SK-MEL-5 (cell line): Measurements from ENCODE around the gene CCDC192. TPM values are rescaled to one million over a fixed set of nuclear protein-coding genes. Genes with fewer than 3 reads are reported as not detected.
"Not testable (repeated sequence)": the region's sequence is repeated elsewhere in the genome, so short reads cannot be mapped to it uniquely, and the experiment has no call there.

Source experiments
- DNase-seq: peaks from one replicate; pipeline ENCODE4 v3.0.0-alpha.2; 2016; ENCODE audit warnings: low read depth, low spot score
- in situ Hi-C: cut with HindIII; loops from 2 replicates; pipeline ENCODE4 v1.10.0; 2016; ENCODE audit warnings: low sequenced_read_pairs, high pct_unique_total_duplicates, low pct_unique_long_range_greater_than_20kb
- total RNA-seq: library from RNA; depleted of rRNA; stranded (reverse); fragments of >200 nt; shearing (Covaris generic); gene quantifications from 2 replicates; pipeline ENCODE4 v1.2.3, GENCODE V29; 2014

CCDC192 gene
- total RNA-seq, 1 experiment from 2014 or later: not detected

DNA sequence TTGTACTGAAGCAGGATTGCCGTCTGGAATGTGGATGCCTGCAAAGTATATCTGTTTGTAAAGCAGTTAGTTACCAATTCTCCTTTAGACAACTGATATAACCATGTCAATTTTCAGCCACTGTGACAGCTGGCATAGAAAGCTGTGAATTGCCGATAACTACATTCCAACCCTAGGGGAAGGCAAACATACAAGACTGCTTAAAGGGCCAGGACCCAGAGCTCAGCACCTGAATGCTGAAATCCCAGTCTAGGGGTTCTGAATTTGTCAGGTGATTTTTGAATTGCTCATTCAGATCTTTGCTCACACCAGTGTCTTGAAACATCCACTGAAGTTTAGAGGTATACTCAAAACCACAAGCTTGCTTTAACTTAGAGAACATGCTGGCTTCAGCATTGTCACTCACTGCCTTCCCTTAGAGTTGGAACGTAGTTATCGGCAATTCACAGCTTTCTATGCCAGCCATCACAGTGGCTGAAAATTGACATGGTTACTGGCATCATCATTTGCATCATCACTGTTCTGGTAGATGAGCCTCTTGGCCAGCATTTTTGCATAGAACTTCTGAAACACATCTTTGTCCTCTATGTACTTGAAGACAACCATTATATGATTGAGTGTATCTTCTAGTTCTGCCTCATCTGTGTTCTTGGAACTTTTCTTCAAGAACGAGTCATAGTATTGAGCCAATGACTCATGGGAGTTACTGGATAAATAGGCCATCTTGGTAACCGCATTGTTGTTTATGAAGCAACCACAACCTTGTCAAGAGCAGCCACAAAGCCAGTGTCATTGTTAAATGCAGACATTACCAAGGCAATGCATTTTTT is 82.1 kb downstream of the CCDC192 start:
- in situ Hi-C loops: no loop called here
- no peak for DNase-seq

DNA sequence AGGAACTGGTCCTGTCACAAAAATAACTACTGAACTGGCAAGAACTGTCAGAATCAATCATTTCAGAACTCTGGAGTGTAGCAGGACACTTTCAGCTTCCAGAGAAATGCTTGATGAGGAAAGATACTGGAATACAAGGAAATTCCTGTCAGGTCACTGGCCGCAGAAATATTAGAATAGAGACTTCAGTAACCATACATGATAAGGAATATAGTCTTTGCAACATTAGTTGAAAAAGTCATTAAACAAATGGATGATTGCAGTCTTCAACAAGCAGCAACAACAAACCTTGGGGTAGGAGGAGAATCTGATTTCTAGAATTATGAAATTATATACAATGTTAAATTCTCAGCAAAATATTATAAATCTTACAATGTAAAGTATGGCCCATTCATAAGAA is 88.2 kb downstream of the CCDC192 start:
- in situ Hi-C loops: no loop called here
- DNase-seq: no peak

- in situ Hi-C loops: not testable (repeated sequence)
Measured at GRCh38 chr5:127791908-127792307, 88.7 kb downstream of the CCDC192 start.

DNA sequence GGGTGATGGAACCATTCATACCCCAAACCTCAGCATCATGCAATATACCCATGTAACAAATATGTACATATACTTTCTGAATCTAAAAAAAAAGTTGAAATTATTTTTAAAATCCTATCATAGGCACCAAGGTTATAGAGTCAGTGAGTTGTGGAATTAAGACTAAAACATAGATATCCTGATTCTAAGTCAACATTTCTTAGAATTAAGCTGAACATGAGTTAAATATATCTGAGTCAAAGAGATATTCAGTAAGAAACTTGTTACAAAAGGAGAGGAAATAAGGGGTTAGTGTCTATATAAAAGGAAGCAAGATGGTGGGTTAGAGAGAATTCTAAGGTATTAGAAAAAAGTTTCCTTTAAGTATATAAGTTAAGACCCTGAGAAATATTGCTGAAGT is 89.9 kb downstream of the CCDC192 start:
- DNase-seq: no peak
- in situ Hi-C loops: no loop called here

More at GRCh38 chr5:127791908-127792307, 88.7 kb downstream of the CCDC192 start:
- DNase-seq: not testable (repeated sequence)

DNA sequence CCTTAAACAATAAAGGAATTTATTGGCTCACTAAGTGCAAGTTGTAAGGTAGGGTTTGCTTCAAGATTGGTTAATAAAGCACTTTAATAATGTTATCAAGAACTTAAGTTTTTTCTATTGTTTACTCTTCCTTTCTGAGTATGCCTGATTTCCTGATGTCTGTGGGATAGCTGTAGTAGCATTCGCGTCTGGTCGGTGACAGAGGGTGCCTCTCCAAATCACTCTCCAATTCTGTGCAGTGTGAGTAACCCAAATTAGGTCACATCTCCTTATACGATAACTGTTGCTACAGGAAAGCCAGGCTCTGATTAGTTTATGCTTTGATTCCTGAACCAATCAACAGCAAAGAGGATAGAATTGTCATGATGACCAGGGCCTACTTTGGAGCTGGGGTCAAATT is 90.7 kb downstream of the CCDC192 start:
- in situ Hi-C loops: no loop called here

GRCh38 chr5:127796211-127796610 is 93.0 kb downstream of the CCDC192 start:
- in situ Hi-C loops: no loop called here
- no peak for DNase-seq

More for the DNA sequence above, 90.7 kb downstream of the CCDC192 start:
- DNase-seq: no peak

DNA sequence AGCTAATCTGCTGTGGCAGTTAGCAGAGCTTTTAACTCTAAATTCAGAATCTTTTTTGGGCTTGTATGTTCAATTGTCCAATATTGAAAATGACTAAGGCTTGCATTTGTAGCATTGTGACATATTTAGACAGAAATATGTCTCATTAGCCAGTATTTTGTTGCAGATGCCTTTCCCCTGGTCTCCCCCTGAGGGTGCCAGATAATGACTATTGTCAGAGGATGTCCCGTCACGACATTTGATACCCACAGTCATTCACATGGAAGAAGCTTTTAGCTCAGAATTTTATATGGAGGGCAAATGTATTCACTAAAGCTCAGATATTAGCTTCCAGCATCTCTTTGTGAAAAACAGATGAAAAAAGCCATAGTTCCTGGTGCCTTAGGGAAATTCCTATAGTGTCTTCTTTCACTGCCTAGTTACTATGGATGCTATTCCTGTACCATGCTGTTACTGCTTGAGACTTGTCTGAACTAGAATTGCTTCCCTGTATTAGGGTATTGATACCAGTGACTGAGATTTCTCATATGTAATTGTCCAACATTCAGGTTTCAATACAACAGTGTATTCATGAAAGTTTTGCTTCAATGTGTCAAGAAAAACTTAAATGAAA is 96.2 kb downstream of the CCDC192 start:
- in situ Hi-C loops: no loop called here
- DNase-seq: no peak

- in situ Hi-C loops: no loop called here
- no peak for DNase-seq
Measured at GRCh38 chr5:127801751-127802476, 98.7 kb downstream of the CCDC192 start.

DNA sequence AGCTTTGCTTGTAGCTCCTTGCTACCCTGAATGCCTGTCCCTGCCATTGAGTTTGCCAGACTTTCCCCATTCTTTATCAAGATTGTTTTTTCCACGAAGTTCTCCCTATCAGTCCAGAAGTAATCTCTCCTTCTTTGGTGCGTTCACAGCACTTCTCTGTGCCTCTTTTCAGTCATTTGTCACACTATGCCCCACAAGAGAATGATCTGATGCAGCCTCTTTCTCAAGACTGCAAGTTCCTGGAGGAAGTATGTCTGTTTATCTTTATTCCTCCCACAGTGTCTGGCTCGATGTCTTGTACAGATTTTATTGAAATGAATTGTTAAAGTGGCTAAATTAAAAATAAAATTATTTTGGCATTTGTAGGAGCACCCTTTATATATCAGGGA is 99.3 kb downstream of the CCDC192 start:
- DNase-seq: no peak
- in situ Hi-C loops: no loop called here

GRCh38 chr5:127804886-127805426 is 101.8 kb downstream of the CCDC192 start:
- in situ Hi-C loops: no loop called here
- DNase-seq: no peak

GRCh38 chr5:127805448-127805847 is 102.3 kb downstream of the CCDC192 start:
- no peak for DNase-seq

GRCh38 chr5:127806776-127807175 is 103.6 kb downstream of the CCDC192 start:
- DNase-seq: no peak
- in situ Hi-C loops: no loop called here

More at GRCh38 chr5:127805448-127805847, 102.3 kb downstream of the CCDC192 start:
- in situ Hi-C loops: no loop called here

- in situ Hi-C loops: no loop called here
- no peak for DNase-seq
Measured at GRCh38 chr5:127809533-127809932, 106.3 kb downstream of the CCDC192 start.

GRCh38 chr5:127810017-127810416 is 106.8 kb downstream of the CCDC192 start:
- DNase-seq: no peak
- in situ Hi-C loops: no loop called here

DNA sequence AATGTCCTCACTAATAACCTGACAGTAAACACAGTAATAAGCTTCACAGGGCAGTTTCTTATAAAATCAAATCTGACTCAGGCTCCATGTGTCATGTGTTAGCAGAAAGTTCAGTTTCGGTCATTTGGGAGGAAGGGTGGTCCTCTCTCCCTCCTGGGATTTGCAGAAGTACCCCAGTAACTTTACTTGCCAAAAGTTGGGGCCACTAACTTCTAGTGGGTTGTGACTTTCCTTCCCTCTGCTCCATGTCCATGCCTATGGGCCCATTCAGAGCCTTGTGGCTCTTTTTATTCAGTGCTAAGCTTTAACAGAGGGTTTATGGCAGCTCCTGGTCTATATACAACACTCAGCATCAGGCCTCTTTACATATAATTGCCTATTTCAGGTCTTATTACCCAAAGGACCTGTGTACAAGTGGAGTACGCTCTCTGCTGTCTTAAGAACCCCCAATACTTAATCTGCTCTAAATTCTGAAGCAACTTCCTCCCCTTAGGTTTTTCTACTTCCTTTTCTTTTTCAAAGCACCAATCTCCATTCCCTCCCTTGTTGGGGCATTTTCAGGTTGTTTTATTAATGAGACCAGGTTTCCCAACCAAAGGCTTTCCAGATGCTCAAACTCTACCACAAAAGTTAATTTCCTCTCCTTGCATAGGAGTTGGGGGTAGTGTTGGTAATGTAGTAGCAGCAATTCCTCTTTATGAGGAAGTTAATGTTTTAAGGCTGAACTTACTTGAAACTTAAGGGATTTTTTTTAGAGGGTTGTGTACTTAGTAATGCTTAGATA is 107.7 kb downstream of the CCDC192 start:
- no peak for DNase-seq
- in situ Hi-C loops: no loop called here

DNA sequence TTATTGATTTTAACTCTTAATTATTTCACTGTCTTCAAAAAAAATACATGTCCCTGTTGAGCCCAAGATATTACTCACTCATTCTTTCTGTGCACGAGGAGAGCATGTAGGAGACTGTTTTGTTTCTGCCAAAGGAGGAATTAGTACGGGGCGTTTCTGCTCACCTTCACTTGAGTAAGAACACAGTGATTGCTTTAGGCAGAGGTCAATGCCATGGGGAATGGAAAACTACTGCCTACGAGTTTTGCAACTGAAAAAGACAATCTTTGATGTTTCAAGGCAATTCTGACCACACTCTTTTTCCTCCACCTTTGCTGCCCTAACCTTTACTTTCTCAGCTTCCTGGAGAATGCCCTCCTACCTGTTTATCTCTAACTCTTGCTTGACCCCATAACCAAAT is 109.4 kb downstream of the CCDC192 start:
- in situ Hi-C loops: no loop called here
- no peak for DNase-seq
